Measurements from ENCODE around the gene ABCA7. TPM values are rescaled to one million over a fixed set of nuclear protein-coding genes. Genes with fewer than 3 reads are reported as not detected.

The ABCA7 gene
- total RNA-seq, 2 experiments from 2014 or later = 9.8 to 11.2 TPM

DNA sequence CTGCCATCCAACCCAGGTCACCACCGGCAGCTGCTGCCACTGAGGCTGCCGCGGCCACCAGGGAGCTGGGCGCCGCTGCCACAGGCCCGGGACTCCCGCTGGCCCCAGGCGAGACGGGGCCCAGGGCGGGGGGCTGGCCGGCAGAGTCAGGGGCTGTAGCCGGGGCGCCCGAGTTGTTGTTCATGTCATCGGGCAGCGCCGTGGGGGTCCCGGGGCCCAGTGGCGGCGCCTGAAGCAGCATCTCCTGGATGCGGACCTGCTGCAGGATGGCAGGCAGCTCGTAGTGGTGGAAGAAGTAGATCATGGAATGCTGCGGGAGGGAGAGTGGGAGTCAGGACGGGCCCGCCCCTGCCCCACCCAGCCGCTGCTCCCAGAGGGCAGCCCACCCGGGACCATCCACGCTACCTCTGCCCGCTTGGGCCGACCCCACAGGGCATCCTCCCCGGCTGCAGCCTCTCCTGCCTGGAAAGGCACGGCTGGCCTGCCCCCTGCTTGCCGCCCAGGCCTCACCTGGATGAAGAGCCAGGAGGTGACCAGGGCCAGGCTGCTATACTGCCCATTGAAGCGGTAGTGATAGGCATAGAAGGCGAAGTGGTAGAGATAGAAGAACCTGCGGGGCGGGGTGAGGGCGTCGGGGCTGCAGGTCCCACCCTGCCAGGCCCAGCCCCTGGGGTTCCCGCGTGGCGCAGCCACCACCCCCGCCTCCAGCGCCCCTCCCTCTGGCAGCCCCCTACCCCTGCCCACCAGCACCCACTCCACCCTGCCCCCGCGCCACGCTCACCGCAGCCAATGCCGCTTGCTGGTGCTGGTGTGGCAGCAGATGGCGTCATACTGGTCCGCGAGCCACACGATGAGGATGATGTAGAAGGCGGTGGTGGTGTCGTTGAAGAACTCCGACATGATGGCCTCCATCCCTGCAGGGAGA is 29.1 kb upstream of the ABCA7 start:
- Mint-ChIP-seq H3K4me3 (no peak overlapping the region), H3K36me3 (peaks cover 6% of the 10 kb centered on the region), H3K27me3 (no peaks in the 10 kb centered on the region), H3K27ac (no peak overlapping the region), H3K9me3 (no peaks in the 10 kb centered on the region), H3K4me1 (no peaks in the 10 kb centered on the region)
- no peak for DNase-seq

DNA sequence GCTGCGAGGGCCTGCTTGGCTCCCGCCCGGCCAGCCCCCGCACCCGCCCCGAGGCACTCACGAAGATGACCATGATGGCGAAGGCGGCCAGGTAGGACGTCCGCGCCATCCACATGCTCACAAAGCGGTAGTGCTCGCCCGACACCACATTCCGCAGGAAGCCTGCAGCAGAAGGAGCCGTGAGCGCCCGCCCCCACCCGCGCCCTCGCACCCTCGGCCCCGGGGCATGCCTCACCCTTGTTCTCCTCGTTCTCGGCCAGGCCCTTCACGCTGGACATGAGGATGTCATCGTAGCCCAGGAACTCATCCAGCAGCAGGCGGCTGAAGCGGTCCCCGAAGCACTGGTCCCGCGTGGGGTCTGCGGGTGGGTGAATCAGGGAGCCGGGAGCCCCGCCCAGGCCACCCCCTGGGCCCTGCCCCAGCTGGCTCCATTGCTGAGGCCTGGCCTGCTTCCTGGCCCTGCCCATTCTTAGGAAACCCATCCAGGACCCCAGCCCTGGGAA is 28.0 kb upstream of the ABCA7 start:
- peaks cover 4% of the 10 kb centered on the region for H3K36me3 Mint-ChIP-seq

DNA sequence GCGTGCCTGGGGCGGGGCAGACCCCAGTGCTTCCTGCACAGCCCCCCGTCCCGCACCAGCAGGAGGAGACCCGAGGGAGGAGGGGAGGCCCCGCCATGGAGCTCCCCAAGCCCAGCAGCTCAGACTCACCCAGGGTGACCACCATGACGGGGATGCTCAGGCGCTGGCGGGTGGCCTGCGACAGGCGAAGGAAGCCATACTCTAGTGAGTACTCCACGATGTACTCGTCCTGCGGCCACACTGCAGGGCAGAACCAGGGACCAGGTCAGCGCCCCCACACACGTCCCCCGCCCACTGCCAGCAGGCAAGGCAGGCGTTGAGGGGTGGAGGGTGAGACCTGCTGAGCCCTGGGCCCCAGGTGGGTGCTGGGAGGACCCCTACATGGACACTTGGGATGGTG is 27.6 kb upstream of the ABCA7 start:
- Mint-ChIP-seq H3K27me3 (no peaks in the 10 kb centered on the region), H3K27ac (no peak overlapping the region), H3K4me3 (no peak overlapping the region), H3K9me3 (no peaks in the 10 kb centered on the region), H3K36me3 (peaks cover 2% of the 10 kb centered on the region), H3K4me1 (peaks cover 10% of the 10 kb centered on the region)
- DNase-seq = no peak

More for the DNA sequence above, 28.0 kb upstream of the ABCA7 start:
- no peak for DNase-seq
- no peak overlapping the region for H3K4me3 Mint-ChIP-seq
- H3K27me3 Mint-ChIP-seq = no peaks in the 10 kb centered on the region
- H3K9me3 Mint-ChIP-seq = no peaks in the 10 kb centered on the region
- H3K4me1 Mint-ChIP-seq = peaks cover 5% of the 10 kb centered on the region
- H3K27ac Mint-ChIP-seq = no peak overlapping the region

- no peak overlapping the region for H3K27ac Mint-ChIP-seq
- peaks cover 2% of the 10 kb centered on the region for H3K36me3 Mint-ChIP-seq
Measured at GRCh38 chr19:1013218-1013617, 26.7 kb upstream of the ABCA7 start.

DNA sequence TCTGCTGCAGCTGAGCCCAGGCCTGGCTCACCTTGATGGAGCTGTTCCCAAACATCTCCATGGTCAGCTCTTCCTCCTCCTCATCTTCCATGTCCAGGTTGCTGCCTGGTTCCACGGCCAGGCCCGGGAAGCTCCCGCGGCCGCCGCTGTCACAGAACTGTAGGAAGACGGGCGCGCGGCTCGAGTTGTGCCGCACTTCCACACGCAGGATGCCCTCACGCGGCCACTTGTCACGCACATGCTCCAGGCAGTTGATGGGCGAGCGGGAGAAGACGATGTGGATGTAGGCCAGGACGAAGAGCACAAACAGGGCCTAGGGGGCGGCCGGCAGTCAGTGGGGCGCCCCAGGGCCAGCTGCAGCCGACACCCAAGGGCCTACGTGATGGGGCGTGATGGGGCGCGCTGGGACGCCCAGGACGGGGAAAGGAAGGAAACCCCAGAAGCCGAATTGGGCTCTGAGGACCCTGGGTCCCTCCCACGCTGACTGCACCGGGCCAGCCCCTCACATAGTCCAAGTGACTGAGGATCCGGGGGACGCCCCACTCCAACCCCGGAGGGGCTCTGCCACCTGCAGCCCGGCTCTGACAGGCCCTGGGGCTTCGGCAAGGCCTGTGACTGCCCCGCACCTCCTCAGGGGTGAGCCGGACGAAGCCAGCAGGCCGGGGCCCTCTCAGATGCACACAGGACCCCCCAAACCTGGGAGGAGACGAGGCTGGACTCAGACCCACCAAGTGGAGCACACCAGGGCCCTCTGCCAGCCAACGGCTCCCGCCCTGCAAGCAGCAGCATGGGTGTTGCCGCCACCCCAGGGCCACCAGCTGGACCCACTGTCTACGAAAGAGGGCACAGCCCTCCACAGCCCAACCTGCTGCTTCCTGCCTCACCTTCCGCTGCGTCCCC is 25.5 kb upstream of the ABCA7 start:
- no peak overlapping the region for H3K27ac Mint-ChIP-seq
- no peaks in the 10 kb centered on the region for H3K36me3 Mint-ChIP-seq
- DNase-seq = no peak
- peaks cover 25% of the 10 kb centered on the region for H3K4me1 Mint-ChIP-seq
- H3K9me3 Mint-ChIP-seq = no peaks in the 10 kb centered on the region
- H3K4me3 Mint-ChIP-seq = no peak overlapping the region
- no peaks in the 10 kb centered on the region for H3K27me3 Mint-ChIP-seq

More at GRCh38 chr19:1013218-1013617, 26.7 kb upstream of the ABCA7 start:
- Mint-ChIP-seq H3K4me1 (peaks cover 14% of the 10 kb centered on the region), H3K9me3 (no peaks in the 10 kb centered on the region), H3K27me3 (no peaks in the 10 kb centered on the region), H3K4me3 (no peak overlapping the region)
- no peak for DNase-seq

DNA sequence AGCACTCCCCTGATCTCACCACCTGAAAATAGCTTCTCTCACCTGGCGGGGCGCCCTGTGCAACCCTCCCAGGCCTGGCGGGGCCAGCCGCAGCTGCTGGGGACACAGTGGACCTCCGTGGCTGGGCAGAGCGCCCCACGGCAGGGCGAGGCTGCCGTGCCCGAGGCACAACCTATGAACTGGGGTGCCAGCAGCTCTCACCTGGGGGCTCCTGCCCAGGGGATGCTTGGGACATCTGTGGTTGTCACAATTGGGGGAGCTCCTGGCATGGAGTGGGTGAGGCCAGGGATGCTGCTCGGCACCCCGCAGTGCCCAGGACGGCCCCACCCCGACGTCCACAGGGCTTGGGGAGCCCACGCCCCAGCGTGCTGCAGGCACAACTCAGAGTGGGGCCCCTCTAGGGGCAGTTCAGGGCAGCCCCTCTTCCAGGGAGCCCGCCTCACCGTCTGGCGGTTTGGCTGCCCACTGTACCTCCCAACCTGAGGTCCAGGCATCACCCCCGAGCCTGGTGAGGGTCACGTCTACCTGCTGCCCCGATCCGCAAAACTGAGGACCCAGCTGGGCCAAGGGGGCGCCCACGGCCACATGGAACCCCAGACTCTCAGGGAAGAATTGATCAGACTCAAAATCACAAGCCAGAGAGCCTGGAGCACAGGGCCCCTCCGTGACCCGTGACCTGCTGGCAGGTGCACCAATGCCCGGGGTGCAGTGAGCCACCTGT is 24.7 kb upstream of the ABCA7 start:
- Mint-ChIP-seq H3K27ac (no peak overlapping the region), H3K36me3 (peaks cover 5% of the 10 kb centered on the region), H3K4me1 (peaks cover 25% of the 10 kb centered on the region), H3K27me3 (no peaks in the 10 kb centered on the region), H3K4me3 (no peak overlapping the region), H3K9me3 (no peaks in the 10 kb centered on the region)
- DNase-seq = no peak

GRCh38 chr19:1015782-1016646 is 23.9 kb upstream of the ABCA7 start:
- peaks cover 8% of the 10 kb centered on the region for H3K36me3 Mint-ChIP-seq
- no peak overlapping the region for H3K27ac Mint-ChIP-seq
- no peaks in the 10 kb centered on the region for H3K9me3 Mint-ChIP-seq
- DNase-seq = no peak
- no peak overlapping the region for H3K4me3 Mint-ChIP-seq
- no peaks in the 10 kb centered on the region for H3K27me3 Mint-ChIP-seq
- H3K4me1 Mint-ChIP-seq = peaks cover 25% of the 10 kb centered on the region

DNA sequence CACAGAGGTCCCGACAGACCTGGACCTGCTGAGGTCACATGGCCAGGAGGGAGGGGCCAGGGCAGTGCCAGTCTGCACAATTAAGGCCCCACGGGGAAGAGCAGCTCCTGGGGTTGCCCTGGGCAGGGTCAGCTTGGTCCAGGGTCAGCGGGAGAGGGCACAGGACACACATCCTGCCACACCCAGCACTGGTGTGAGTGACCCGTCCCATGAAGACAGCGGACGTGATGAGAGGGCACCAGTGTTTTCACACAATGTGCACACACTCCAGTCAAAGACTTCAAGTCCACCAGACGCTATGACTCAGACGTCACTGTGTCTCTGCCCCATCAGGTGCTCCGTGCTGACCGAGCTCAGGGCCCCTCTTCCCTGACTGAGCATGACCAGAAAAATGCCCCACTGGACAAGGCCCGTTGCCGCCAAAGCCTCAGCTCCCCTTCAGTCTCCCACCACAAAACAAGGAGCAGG is 23.2 kb upstream of the ABCA7 start:
- H3K4me3 Mint-ChIP-seq = peak overlapping the region; percentile 32
- H3K27ac Mint-ChIP-seq = peak overlapping the region; percentile 72

GRCh38 chr19:1017115-1017905 is 22.6 kb upstream of the ABCA7 start:
- DNase-seq = no peak
- Mint-ChIP-seq H3K4me1 (peaks cover 32% of the 10 kb centered on the region), H3K36me3 (peaks cover 11% of the 10 kb centered on the region), H3K9me3 (no peaks in the 10 kb centered on the region), H3K27ac (peak overlapping the region; percentile 72), H3K27me3 (peaks cover 6% of the 10 kb centered on the region), H3K4me3 (peak overlapping the region; percentile 32)

More for the DNA sequence above, 23.2 kb upstream of the ABCA7 start:
- Mint-ChIP-seq H3K9me3 (no peaks in the 10 kb centered on the region), H3K4me1 (peaks cover 31% of the 10 kb centered on the region), H3K27me3 (peaks cover 6% of the 10 kb centered on the region), H3K36me3 (peaks cover 11% of the 10 kb centered on the region)
- DNase-seq = no peak

- Mint-ChIP-seq H3K9me3 (no peaks in the 10 kb centered on the region), H3K36me3 (peaks cover 11% of the 10 kb centered on the region), H3K27ac (peak overlapping the region; percentile 72), H3K4me1 (peaks cover 32% of the 10 kb centered on the region), H3K4me3 (peak overlapping the region; percentile 22), H3K27me3 (peaks cover 6% of the 10 kb centered on the region)
- no peak for DNase-seq
Measured at GRCh38 chr19:1017906-1018305, 22.0 kb upstream of the ABCA7 start.

- Mint-ChIP-seq H3K36me3 (peaks cover 11% of the 10 kb centered on the region), H3K4me1 (peaks cover 32% of the 10 kb centered on the region), H3K4me3 (peak overlapping the region; percentile 95), H3K9me3 (no peaks in the 10 kb centered on the region), H3K27ac (peak overlapping the region; percentile 42), H3K27me3 (peaks cover 6% of the 10 kb centered on the region)
- DNase-seq = no peak
Measured at GRCh38 chr19:1018393-1018792, 21.5 kb upstream of the ABCA7 start.

GRCh38 chr19:1018932-1019615 is 20.8 kb upstream of the ABCA7 start:
- H3K4me1 Mint-ChIP-seq = peaks cover 32% of the 10 kb centered on the region
- H3K36me3 Mint-ChIP-seq = peaks cover 11% of the 10 kb centered on the region

GRCh38 chr19:1019616-1019961 is 20.3 kb upstream of the ABCA7 start:
- Mint-ChIP-seq H3K4me1 (peaks cover 32% of the 10 kb centered on the region), H3K9me3 (no peaks in the 10 kb centered on the region), H3K36me3 (peaks cover 11% of the 10 kb centered on the region), H3K4me3 (peak overlapping the region; percentile 95), H3K27me3 (peaks cover 6% of the 10 kb centered on the region), H3K27ac (peak overlapping the region; percentile 98)
- no peak for DNase-seq

More at GRCh38 chr19:1018932-1019615, 20.8 kb upstream of the ABCA7 start:
- no peak for DNase-seq
- H3K9me3 Mint-ChIP-seq = no peaks in the 10 kb centered on the region
- peaks cover 6% of the 10 kb centered on the region for H3K27me3 Mint-ChIP-seq
- H3K27ac Mint-ChIP-seq = peak overlapping the region; percentile 42
- H3K4me3 Mint-ChIP-seq = peak overlapping the region; percentile 95

Data from activated naive CD8-positive, alpha-beta T cell treated with anti-CD3 and anti-CD28 coated beads for 36 hours (primary cell).